ENCODE data around the gene OR1L6. TPM values are rescaled to one million over a fixed set of nuclear protein-coding genes. Genes with fewer than 3 reads are reported as not detected.

The OR1L6 gene
- not detected for total RNA-seq

GRCh38 chr9:122742003-122742402 lies at the start of gene OR1L6:
Gene OR1L6 (plus strand): TSS chr9:122742303. CDS start chr9:122749848, 7,545 bp downstream.
- Histone ChIP-seq H3K9me3 (peaks cover 0 to 10% (median 3%) of the 10 kb centered on the region in 4 donors), H3K4me3 (no peak within 1 kb of the TSS), H3K4me1 (no peaks in the 10 kb centered on the region), H3K27ac (no peak within 1 kb of the TSS), H3K36me3 (no peaks in the 10 kb centered on the region), H3K27me3 (no peaks in the 10 kb centered on the region)
- 65 to 73% methylated on average over 6 of the region's 6 CpGs for WGBS, 2 donors
- DNase-seq (no peak), ATAC-seq (ENCODE audit: low FRiP score in 2 of 2) (no peak)
- TF ChIP-seq CTCF (IDR thresholded peaks at IDR 0.05) (no peak), POLR2A (IDR thresholded peaks at IDR 0.05) (no peak), EP300 (IDR thresholded peaks at IDR 0.05) (no peak), POLR2AphosphoS5 (IDR thresholded peaks at IDR 0.05) (no peak)

GRCh38 chr9:122695696-122696095 lies 46.4 kb upstream of the OR1L6 start:
- ATAC-seq (ENCODE audit: low FRiP score in 2 of 2): no peak
- no peak overlapping the region for H3K27ac ChIP-seq
- H3K9me3 ChIP-seq: peaks cover 0 to 13% (median 4%) of the 10 kb centered on the region in 4 donors
- no peak overlapping the region for H3K4me3 ChIP-seq
- no peaks in the 10 kb centered on the region for H3K36me3 ChIP-seq
- no peaks in the 10 kb centered on the region for H3K4me1 ChIP-seq
- H3K27me3 ChIP-seq: no peaks in the 10 kb centered on the region
- 98 to 100% methylated on average over 1 of the region's 1 CpG for WGBS, 2 donors
- no peak for TF ChIP-seq POLR2A (IDR thresholded peaks at IDR 0.05)
- TF ChIP-seq EP300 (IDR thresholded peaks at IDR 0.05): no peak
- no peak for TF ChIP-seq CTCF (IDR thresholded peaks at IDR 0.05)
- TF ChIP-seq POLR2AphosphoS5 (IDR thresholded peaks at IDR 0.05): no peak
- DNase-seq: no peak

- DNase-seq: no peak
- Histone ChIP-seq H3K9me3 (peaks cover 4 to 34% (median 16%) of the 10 kb centered on the region in 4 donors), H3K36me3 (no peaks in the 10 kb centered on the region), H3K4me3 (no peak overlapping the region), H3K27ac (no peak overlapping the region), H3K4me1 (no peaks in the 10 kb centered on the region), H3K27me3 (no peaks in the 10 kb centered on the region)
- TF ChIP-seq EP300 (IDR thresholded peaks at IDR 0.05): no peak
- TF ChIP-seq CTCF (IDR thresholded peaks at IDR 0.05): no peak
- no peak for TF ChIP-seq POLR2AphosphoS5 (IDR thresholded peaks at IDR 0.05)
- no peak for TF ChIP-seq POLR2A (IDR thresholded peaks at IDR 0.05)
- WGBS, 2 donors: 87 to 91% methylated on average over 7 of the region's 7 CpGs
- no peak for ATAC-seq (ENCODE audit: low FRiP score in 2 of 2)
Observed at GRCh38 chr9:122718038-122718437, 24.1 kb upstream of the OR1L6 start.

GRCh38 chr9:122719218-122719617 lies 22.9 kb upstream of the OR1L6 start:
- Histone ChIP-seq H3K4me3 (no peak overlapping the region), H3K9me3 (peaks cover 10 to 44% (median 19%) of the 10 kb centered on the region in 4 donors), H3K27ac (no peak overlapping the region), H3K4me1 (no peaks in the 10 kb centered on the region), H3K36me3 (no peaks in the 10 kb centered on the region), H3K27me3 (no peaks in the 10 kb centered on the region)
- TF ChIP-seq POLR2A (IDR thresholded peaks at IDR 0.05): no peak
- no peak for TF ChIP-seq EP300 (IDR thresholded peaks at IDR 0.05)
- no peak for TF ChIP-seq POLR2AphosphoS5 (IDR thresholded peaks at IDR 0.05)
- TF ChIP-seq CTCF (IDR thresholded peaks at IDR 0.05): no peak
- DNase-seq: no peak
- no peak for ATAC-seq (ENCODE audit: low FRiP score in 2 of 2)
- WGBS, 2 donors: 77 to 81% methylated on average over 4 of the region's 4 CpGs

- no peaks in the 10 kb centered on the region for H3K27me3 ChIP-seq
- H3K4me1 ChIP-seq: no peaks in the 10 kb centered on the region
- no peak within 1 kb of the TSS for H3K27ac ChIP-seq
- DNase-seq (no peak), ATAC-seq (ENCODE audit: low FRiP score in 2 of 2) (no peak)
- no peaks in the 10 kb centered on the region for H3K36me3 ChIP-seq
- WGBS, 2 donors: 77 to 92% methylated on average over 1 of the region's 1 CpG
- H3K9me3 ChIP-seq: peaks cover 36 to 75% (median 53%) of the 10 kb centered on the region in 4 donors
- H3K4me3 ChIP-seq: no peak within 1 kb of the TSS
- TF ChIP-seq POLR2A (IDR thresholded peaks at IDR 0.05) (no peak), EP300 (IDR thresholded peaks at IDR 0.05) (no peak), CTCF (IDR thresholded peaks at IDR 0.05) (no peak), POLR2AphosphoS5 (IDR thresholded peaks at IDR 0.05) (no peak)
Observed at GRCh38 chr9:122723690-122724089, 18.4 kb upstream of the OR1L6 start, which contains the start of gene OR1L4. Gene OR1L4 (plus strand): TSS chr9:122723990. CDS start chr9:122723990, 0 bp downstream.
